ENCODE data around the gene CD40. TPM values are rescaled to one million over a fixed set of nuclear protein-coding genes. Genes with fewer than 3 reads are reported as not detected.

Gene CD40
- total RNA-seq, 4 donors from 2014 or later: 7.2 to 13.0 (median 8.2) TPM

- Histone ChIP-seq H3K4me3 (no peak overlapping the region), H3K4me1 (peaks cover 5 to 7% of the 10 kb centered on the region in 2 donors), H3K36me3 (no peaks in the 10 kb centered on the region), H3K27ac (no peak overlapping the region), H3K9me3 (no peaks in the 10 kb centered on the region), H3K27me3 (no peaks in the 10 kb centered on the region)
- DNase-seq (peak in 1 of 2 donors; percentile 5), ATAC-seq (no peak)
- intact Hi-C loops (cut with DNase I; ENCODE audit: low total_unique reads) (loop anchor here (5.0 kb wide), 1 partner anchor 42 kb away; no protein-coding TSS in a partner anchor), in situ Hi-C loops (cut with MboI; ENCODE audit: low sequenced_read_pairs in 4 of 4) (loop anchor here in 3 of 4 donors (10.0 to 25.0 kb wide), 3 partner anchors 124 to 214 kb away; no protein-coding TSS in a partner anchor)
- TF ChIP-seq CTCF (IDR thresholded peaks at IDR 0.05 in 4 of 5, conservative IDR thresholded peaks at IDR 0.05 in 1 of 5): no peak
- TF ChIP-seq POLR2A (IDR thresholded peaks at IDR 0.05): no peak
Measured at GRCh38 chr20:46130534-46130933, 12.4 kb downstream of the CD40 start.

GRCh38 chr20:46131396-46131795 is 13.3 kb downstream of the CD40 start:
- in situ Hi-C loops (cut with MboI; ENCODE audit: low sequenced_read_pairs in 4 of 4): loop anchor here in 3 of 4 donors (10.0 to 25.0 kb wide), 3 partner anchors 123 to 213 kb away; no protein-coding TSS in a partner anchor
- Histone ChIP-seq H3K9me3 (no peaks in the 10 kb centered on the region), H3K27me3 (no peaks in the 10 kb centered on the region), H3K27ac (no peak overlapping the region), H3K4me3 (no peak overlapping the region), H3K36me3 (no peaks in the 10 kb centered on the region), H3K4me1 (peaks cover 5 to 7% of the 10 kb centered on the region in 2 donors)
- TF ChIP-seq POLR2A (IDR thresholded peaks at IDR 0.05): no peak
- TF ChIP-seq CTCF (IDR thresholded peaks at IDR 0.05 in 4 of 5, conservative IDR thresholded peaks at IDR 0.05 in 1 of 5): no peak
- DNase-seq: peak in 1 of 2 donors; percentile 4
- ATAC-seq: no peak
- intact Hi-C loops (cut with DNase I; ENCODE audit: low total_unique reads): loop anchor here (5.0 kb wide), 1 partner anchor 41 kb away; no protein-coding TSS in a partner anchor

GRCh38 chr20:46132705-46133120 is 14.6 kb downstream of the CD40 start:
- peak; percentile 56 to 82 for ATAC-seq
- peak; percentile 46 to 50 for DNase-seq
- Histone ChIP-seq H3K36me3 (no peaks in the 10 kb centered on the region), H3K4me3 (no peak overlapping the region), H3K4me1 (peaks cover 5 to 7% of the 10 kb centered on the region in 2 donors), H3K27me3 (no peaks in the 10 kb centered on the region), H3K9me3 (no peaks in the 10 kb centered on the region), H3K27ac (no peak overlapping the region)
- in situ Hi-C loops (cut with MboI; ENCODE audit: low sequenced_read_pairs in 4 of 4) (loop anchor here in 3 of 4 donors (10.0 to 25.0 kb wide), 3 partner anchors 122 to 212 kb away; no protein-coding TSS in a partner anchor), intact Hi-C loops (cut with DNase I; ENCODE audit: low total_unique reads) (loop anchor here (2.0 to 5.0 kb wide), 4 partner anchors 40 to 216 kb away; no protein-coding TSS in a partner anchor)
- TF ChIP-seq POLR2A (IDR thresholded peaks at IDR 0.05) (no peak), CTCF (IDR thresholded peaks at IDR 0.05 in 4 of 5, conservative IDR thresholded peaks at IDR 0.05 in 1 of 5) (peak; percentile 79 to 87 (median 84))

GRCh38 chr20:46133886-46134654 is 16.0 kb downstream of the CD40 start:
- intact Hi-C loops (cut with DNase I; ENCODE audit: low total_unique reads): loop anchor here (2.0 to 5.0 kb wide), 4 partner anchors 38 to 215 kb away; no protein-coding TSS in a partner anchor
- TF ChIP-seq POLR2A (IDR thresholded peaks at IDR 0.05): no peak
- no peak for TF ChIP-seq CTCF (IDR thresholded peaks at IDR 0.05 in 4 of 5, conservative IDR thresholded peaks at IDR 0.05 in 1 of 5)
- Histone ChIP-seq H3K9me3 (no peaks in the 10 kb centered on the region), H3K36me3 (no peaks in the 10 kb centered on the region), H3K4me3 (no peak overlapping the region), H3K4me1 (peaks cover 5 to 7% of the 10 kb centered on the region in 2 donors), H3K27me3 (peaks cover 0 to 6% (median 0%) of the 10 kb centered on the region in 3 donors), H3K27ac (no peak overlapping the region)
- ATAC-seq (no peak), DNase-seq (no peak)
- in situ Hi-C loops (cut with MboI; ENCODE audit: low sequenced_read_pairs in 4 of 4): loop anchor here in 3 of 4 donors (10.0 to 25.0 kb wide), 3 partner anchors 121 to 211 kb away; no protein-coding TSS in a partner anchor

Measured in gastrocnemius medialis (tissue), 4 donors.